Stimulated activated CD8-positive, alpha-beta memory T cell treated with anti-CD3 and anti-CD28 coated beads, Interleukin-2, amount 100 ng/mL, for 1 hour (primary cell): ENCODE data around the gene KRTAP19-8.

Experiments
- DNase-seq, 2 donors: peaks; one replicate each; pipeline ENCODE4 v3.0.0-alpha.2; 2020; ENCODE audit warnings: low read depth in 2 of 2

Gene KRTAP19-8

DNA sequence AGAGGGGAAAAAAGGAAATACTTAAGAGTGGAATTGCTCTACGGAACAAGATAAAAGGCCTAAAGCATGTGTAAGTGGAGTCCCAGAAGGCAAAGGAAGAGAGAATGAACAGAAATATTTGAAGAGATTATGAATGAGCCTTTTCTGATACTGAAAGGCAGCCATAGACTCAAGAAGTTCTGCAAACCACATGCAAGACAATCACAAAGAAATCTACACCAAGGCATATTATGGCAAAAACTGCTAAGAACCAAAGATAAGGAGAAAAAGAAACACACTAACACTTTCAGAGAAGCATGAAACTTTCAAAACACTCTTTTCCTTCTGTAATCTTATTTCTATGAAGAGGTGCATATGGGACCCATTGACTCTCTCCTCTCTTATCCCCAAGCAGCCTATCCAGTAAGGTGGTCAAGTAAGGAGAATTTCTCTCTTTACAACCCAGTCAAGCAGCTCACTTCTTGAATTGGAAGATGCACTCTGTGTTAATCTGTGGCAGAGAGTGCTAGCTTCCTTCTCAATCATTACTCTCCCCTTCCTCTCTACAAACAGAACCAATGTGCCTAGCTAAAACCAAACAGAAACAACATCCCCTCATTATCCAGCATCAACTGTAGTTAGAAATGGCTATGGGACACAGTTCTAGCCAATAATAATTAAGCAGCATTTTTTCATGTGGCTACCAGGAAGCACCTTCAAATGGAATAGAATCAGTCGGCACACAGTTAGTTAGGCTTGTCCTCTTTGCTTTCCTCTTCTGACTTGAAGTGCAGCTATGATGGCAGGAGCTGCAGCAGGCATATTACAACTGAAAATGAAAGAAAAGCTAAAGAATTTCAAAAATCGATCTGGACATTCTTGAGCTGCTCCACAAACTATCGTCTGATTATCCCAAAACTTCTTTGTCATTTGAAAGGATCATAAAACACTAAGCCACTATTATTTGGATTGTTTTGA is 25.9 kb downstream of the KRTAP19-8 start:
- DNase-seq: no peak

DNA sequence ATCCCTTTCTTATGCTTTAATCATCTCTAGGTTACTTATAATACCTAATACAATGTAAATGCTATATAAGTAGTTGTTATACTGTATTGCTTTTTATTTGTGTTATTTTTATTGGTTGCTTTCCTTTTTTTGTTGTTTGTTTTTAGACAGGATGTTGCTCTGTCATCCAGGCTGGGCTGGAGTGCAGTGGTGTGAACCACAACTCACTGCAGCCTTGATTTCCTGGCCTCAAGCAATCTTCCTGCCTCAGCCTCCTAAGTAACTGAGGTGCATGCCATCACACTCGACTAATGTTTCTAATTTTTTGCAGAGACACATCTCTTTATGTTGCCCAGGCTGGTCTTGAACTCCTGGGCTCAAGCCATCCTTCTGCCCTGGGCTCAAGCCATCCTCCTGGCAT is 26.9 kb downstream of the KRTAP19-8 start:
- DNase-seq: no peak

GRCh38 chr21:31008355-31008754 is 29.9 kb downstream of the KRTAP19-8 start:
- DNase-seq: no peak

GRCh38 chr21:31005019-31005418 is 33.3 kb downstream of the KRTAP19-8 start:
- DNase-seq: no peak

- no peak for DNase-seq
Measured at GRCh38 chr21:31003471-31003870, 34.8 kb downstream of the KRTAP19-8 start.

GRCh38 chr21:30997541-30997940 is 40.7 kb downstream of the KRTAP19-8 start:
- no peak for DNase-seq

- no peak for DNase-seq
Measured at GRCh38 chr21:30996728-30997127, 41.5 kb downstream of the KRTAP19-8 start.

DNA sequence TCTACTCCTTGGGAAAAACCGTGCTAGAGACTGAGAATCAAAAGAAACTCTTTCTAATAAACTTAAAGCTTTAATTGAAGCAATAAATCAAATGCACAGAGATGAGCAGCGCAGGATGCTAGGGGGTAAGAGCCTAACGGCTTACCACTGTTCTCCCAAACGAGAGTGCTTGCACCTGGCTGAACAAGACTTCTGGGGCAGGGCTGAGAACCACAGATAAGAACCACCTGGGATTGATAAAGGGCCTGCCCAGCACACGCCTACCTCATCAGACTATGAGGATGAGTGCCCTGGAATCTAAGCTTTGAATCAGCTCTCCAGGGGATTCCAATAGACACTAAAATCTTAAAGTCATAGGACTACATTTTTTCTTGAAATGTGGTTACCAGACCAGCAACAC is 43.3 kb downstream of the KRTAP19-8 start:
- DNase-seq: no peak

DNA sequence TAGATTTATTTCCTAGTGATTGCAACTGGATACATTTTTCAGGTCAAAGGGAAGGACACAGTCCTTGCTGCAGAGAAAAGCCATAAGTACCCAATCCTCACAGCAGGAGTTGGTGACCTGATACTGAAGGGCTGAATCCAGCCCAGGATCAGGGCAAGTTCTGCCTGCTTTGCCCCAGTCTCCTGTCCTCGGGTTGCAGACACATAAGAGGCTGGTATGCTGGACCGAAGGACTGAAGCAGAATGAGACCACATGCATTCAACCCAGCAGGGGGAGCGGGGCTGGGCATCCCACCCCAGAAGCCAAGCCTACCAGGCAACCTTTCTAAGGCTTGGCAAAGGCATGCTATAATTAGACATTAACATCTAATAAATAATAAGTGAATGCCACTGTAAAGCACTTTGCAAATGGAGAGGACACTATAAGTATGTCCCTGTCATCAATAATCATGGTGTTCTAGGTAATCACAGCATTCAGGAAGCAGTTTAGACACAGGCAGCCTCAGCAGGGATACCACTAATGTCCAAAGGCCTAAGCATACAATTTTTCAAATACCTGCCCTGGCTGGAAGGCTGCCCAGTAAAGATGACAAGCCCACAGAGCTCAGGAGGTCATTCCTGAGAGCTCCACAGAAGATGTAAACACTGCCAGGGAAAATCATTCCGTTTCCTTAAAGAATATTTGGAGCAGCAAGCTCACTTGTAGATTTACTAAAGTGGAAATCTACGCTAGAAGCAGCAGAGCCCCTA is 47.6 kb downstream of the KRTAP19-8 start:
- DNase-seq: no peak

DNA sequence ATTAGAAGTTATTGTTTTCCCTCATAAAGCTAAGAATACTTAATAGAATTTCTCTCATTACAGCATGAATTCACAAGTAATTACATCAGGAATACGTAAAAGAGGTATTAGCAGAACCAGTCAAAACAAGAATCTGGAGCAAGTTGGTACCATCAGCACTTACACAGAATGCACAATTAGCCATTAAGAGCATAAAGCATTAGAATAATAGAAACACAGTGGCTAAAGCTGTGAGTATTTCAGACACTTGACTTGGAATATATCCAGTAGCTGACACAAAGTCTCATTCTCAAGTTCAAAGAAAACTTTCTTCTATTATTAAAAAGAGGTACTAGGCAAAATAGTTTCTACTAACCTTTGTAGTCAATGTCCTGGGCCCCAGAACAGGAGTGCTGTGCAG is 49.6 kb downstream of the KRTAP19-8 start:
- no peak for DNase-seq
